NCI-H2171 treated with DMSO at 0.1 percent for 48 hours (cell line): Measurements from ENCODE around the gene MT1E.
"Not testable (repeated sequence)": the region's sequence is repeated elsewhere in the genome, so short reads cannot be mapped to it uniquely, and the experiment has no call there.

Experiments used
- DNase-seq: peaks from one replicate; lab custom pipeline; 2025; lab: John Stamatoyannopoulos, UW

Gene MT1E

DNA sequence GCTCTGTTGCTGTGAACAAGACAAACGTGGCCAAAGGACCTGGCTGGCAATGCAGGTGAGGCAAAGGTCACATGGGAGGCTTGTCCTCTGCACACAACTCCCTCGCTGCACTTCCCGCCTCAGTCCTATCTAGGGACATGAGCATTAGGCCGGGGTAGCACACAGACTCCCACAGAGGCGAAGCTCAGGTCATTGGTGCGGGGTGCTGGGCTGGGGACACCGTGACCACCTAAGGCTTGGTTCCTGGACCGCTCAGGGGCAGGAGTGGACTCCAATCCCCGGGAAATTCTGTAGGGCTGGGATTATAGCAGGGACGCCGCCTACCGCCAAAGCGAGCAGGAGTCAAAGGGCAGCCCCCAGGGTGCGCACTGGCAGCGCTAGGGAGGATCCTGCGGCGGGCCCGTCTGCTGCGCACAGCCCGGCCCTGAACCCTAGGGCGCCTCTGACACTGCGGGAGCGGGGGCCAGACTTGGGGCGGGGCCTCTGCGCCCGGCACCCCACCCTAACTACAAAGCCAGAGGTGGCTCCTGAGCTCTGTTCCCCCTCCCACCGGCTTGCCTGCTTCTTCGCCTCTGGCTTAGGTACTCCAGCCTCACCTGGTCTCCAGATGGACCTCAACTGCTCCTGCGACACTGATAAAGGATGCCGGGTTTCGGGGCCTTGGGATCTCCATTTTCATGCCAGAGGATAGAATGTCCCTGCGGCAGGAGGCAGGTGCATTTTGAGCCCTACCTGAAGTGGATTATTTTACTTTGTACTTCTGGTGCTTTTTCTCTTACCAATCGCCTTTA, 22.3 kb downstream of the MT1E start:
- DNase-seq = no peak

- DNase-seq = no peak
Measured at GRCh38 chr16:56649271-56649670, 23.7 kb downstream of the MT1E start.

GRCh38 chr16:56649820-56650219, 24.2 kb downstream of the MT1E start:
- DNase-seq = no peak

GRCh38 chr16:56651586-56651985, 26.0 kb downstream of the MT1E start, which contains the start of gene MT1B:
MT1B (plus strand) TSS chr16:56651886; CDS start chr16:56651954, 68 bp downstream.
- DNase-seq = no peak

GRCh38 chr16:56652600-56652999, 27.0 kb downstream of the MT1E start:
- DNase-seq = no peak

DNA sequence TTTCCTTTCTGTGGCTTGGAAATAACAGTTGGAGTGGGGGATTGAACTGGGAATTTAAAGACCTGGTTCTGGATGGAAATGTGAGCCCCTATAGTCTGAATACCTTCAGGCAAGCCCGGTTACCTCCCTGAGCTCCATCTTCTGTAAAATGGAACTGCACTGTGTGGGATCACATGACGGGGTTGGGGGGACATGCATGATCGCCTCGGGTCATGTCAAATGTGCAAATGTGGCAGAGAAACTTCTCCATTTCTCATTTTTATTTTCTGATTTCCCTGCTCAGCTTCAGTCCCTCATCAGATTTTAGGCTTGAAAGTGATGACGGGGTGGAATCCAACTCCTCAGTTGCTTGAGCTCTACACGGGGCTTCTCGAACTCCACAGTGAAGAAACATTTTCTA, 27.6 kb downstream of the MT1E start:
- DNase-seq = no peak

DNA sequence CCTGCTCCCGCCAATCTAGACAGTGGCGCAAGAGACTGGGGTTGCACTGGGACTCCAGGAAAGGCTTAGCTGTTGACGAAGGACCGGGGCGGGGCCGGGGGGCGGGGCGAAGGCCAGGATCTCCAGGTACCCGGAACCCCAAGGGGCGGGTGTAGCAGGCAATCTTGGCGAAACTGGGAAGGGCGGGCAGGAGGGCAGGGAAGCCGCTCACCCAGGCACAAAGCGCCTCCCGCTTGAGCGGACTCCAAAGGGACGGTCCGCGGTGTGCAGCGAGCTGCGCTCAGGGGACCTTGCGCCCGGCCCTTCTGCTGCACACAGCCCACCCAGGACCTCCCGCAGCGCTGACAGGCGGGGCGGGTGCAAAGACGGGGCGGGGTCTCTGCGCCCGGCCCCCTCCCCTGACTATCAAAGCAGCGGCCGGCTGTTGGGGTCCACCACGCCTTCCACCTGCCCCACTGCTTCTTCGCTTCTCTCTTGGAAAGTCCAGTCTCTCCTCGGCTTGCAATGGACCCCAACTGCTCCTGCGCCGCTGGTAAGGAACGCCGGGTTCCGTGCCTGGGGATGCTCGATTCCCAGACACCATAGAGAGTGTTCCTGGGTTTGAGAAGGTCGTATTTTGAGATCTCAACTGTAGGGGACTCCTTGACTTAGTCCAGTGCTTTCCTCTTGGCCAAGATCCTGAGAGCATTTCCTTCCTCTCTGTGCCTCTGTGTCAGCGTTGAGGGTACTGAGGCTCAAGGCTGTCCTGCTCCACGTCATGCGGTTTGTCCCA, 32.2 kb downstream of the MT1E start, which contains the start of gene MT1F:
TSS of gene MT1F (plus strand) at position 405 of the 772 bp plus-strand sequence. CDS start at position 505, 100 bp downstream.
- peak; percentile 67 for DNase-seq

- DNase-seq = no peak
Measured at GRCh38 chr16:56658327-56658875, 32.8 kb downstream of the MT1E start.

DNA sequence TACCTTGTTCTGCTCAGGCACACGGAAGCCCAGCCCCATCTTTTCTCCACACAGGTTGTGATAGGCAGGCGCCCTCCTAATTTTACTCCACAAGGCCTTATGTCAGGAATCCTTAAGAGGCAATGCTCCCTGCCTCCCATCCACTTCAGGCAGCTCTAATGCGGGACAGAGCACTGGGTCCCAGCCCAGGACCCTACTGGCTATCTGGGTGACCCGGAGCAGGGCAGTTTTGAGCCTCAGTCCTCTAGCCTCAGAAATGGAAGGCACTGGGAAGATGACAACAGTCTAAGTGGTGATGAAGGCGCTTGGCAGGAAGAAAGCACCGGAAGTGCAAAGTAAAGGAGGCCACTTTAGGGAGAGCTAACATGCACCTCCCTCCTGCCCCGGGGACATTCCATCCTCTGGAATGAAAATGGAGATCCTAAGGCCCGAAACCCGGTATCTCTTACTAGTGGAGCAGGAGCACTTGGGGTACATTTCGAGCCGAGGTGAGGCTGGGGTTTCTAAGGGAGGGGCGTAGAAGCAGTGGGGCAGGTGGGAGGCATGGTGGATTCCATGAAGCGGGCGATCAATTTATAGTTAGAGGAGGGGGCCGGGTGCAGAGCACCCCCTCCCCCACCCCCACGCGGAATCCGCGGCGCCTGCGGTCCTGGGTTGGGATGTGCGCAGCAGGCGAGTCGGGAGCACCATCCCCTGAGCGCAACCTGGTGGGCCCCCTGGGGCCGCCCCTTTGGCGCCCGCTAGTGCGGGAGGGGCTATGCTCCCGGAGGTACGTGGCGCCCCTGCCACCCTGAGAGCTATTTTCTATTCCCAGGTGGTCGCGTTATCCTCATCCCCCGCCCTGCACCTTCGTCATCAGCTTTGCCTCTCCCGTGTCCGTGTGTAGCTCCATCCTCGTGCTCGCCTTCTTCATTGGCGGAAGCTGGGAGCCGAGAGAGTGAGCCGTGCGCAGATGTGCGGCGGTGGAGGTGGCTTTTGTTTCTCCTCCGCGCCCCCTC, 37.1 kb downstream of the MT1E start:
- no peak for DNase-seq

- no peak for DNase-seq
Measured at GRCh38 chr16:56664506-56664905, 38.9 kb downstream of the MT1E start.

GRCh38 chr16:56665286-56666261, 40.0 kb downstream of the MT1E start:
- DNase-seq = not testable (repeated sequence)

DNA sequence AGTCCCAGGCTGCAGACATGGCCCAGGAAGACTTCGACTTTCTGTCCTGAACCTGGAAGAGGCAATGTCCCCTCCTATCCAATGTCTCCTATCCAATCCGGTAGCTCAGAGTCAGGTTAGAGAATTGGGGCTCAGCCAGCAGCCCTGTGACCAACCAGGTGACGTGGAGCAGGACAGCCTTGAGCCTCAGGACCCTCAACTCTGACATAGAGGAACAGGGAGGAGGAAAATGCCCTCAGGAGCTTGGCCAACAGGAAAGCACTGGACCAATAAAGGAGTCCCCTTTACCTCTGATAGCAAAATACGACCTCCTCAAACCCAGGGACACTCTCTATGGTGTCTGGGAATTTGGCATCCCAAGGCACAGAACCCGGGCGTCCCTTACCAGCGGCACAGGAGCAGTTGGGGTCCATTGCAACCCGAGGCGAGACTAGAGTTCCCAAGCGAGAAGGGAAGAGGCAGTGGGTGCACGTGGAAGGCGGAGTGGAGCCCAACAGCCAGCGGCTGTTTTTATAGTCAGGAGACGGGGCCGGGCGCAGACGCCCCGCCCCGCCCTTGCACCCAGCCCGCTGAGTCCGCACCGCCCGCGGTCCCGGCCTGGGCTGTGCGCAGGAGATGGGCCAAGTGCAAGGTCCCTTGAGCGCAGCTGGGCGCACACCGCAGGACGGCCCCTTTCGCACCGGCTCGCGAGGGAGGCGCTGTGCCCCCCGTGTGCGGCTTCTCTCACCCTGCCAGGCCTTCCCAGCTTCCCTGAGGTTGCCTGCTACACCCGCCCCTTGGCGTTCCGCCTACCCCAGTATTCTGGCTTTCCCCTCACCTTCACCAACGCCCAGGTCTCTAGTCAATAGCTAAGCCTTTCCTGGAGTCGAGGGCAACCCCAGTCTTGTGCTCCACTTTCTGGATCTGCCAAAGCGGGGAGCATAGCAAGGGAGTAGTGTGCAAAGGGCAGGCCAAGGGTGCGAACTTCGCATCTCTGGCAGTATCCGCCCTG, 42.3 kb downstream of the MT1E start, which contains the start of gene MT1G:
TSS of gene MT1G (minus strand) at position 485 of the 991 bp plus-strand sequence. CDS start at position 413, 72 bp downstream.
- no peak for DNase-seq

GRCh38 chr16:56669005-56669839, 43.6 kb downstream of the MT1E start, which contains the start of gene MT1H:
MT1H (plus strand) TSS chr16:56669814; CDS start chr16:56669885, 71 bp downstream.
- no peak for DNase-seq

DNA sequence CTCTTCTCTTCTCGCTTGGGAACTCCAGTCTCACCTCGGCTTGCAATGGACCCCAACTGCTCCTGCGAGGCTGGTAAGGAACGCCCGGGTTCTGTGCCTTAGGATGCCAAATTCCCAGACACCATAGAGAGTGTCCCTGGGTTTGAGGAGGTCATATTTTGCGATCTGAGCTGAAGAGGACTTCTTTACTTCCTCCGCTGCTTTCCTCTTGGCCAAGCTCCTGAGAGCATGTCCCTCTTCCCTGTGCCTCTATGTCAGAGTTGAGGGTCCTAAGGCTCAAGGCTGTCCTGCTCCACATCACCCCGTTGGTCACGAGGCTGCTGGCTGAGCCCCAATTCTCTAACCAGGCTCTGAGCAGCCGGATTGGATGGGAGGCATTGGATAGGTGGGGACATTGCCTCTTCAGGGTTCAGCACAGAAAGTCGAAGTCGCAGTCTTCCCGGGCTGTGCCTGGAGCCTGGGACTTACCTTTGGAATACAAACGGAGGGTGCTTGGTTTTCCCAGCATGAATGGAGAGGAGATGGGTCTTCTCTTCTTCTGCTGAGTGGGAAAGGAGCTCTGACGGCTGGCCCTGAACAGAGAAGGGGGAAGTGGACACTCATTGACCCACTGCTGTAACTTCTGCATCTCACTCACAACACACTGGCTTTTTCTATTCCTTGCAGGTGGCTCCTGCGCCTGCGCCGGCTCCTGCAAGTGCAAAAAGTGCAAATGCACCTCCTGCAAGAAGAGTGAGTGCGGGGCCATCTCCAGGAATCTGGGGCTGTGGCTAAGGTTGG, 44.4 kb downstream of the MT1E start:
- DNase-seq = no peak

DNA sequence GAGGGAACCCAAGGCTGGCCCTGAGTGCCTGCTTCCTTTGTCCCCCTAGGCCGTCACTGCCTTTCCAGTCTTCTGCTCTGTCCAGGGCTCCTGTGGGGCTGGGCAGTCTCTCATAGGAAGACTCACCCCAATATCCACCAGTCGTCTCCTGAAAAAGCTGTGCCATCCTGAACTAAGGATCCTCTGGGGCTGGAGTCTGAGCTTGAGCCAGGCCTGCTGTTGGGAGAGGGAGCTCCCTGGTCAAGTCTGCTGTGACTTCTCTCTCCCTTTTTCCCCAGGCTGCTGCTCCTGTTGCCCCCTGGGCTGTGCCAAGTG, 45.0 kb downstream of the MT1E start:
- DNase-seq = no peak

- not testable (repeated sequence) for DNase-seq
Measured at GRCh38 chr16:56671691-56672090, 46.1 kb downstream of the MT1E start.

- not testable (repeated sequence) for DNase-seq
Measured at GRCh38 chr16:56672171-56672570, 46.6 kb downstream of the MT1E start.
